Activated naive CD4-positive, alpha-beta T cell treated with anti-CD3 and anti-CD28 coated beads, Interleukin-2, amount 10 ng/mL, durations not matched to agents 7 days and 5 days (primary cell): ENCODE data around the gene SYNCRIP.
A peak's percentile ranks its signal among the peaks of the same experiment; 100 is the strongest.

Experiments used
- CTCF ChIA-PET: fragments of 350-600 bp; sonication (Branson Sonifier 250); formaldehyde crosslinking; loops from one replicate; lab custom pipeline; 2021; ENCODE audit warnings: antibody characterized with exemption; lab: Charles Lee
- DNase-seq: peaks from one replicate; pipeline ENCODE4 v3.0.0-alpha.2; 2020
- H3K27ac Mint-ChIP-seq: one replicate; pipeline ENCODE4 v1.8.0; 2021; ENCODE audit warnings: mild to moderate bottlenecking, moderate library complexity, mixed read lengths
- H3K27me3 Mint-ChIP-seq: one replicate; pipeline ENCODE4 v1.8.0; 2021; ENCODE audit warnings: mild to moderate bottlenecking, mixed read lengths
- H3K36me3 Mint-ChIP-seq: one replicate; pipeline ENCODE4 v1.8.0; 2021; ENCODE audit warnings: mixed read lengths
- H3K4me1 Mint-ChIP-seq: one replicate; pipeline ENCODE4 v1.8.0; 2021; ENCODE audit warnings: mixed read lengths
- H3K4me3 Mint-ChIP-seq: one replicate; pipeline ENCODE4 v1.8.0; 2021; ENCODE audit warnings: mild to moderate bottlenecking, moderate library complexity, mixed read lengths
- H3K9me3 Mint-ChIP-seq: one replicate; pipeline ENCODE4 v1.8.0; 2021; ENCODE audit warnings: mixed read lengths

The SYNCRIP gene

DNA sequence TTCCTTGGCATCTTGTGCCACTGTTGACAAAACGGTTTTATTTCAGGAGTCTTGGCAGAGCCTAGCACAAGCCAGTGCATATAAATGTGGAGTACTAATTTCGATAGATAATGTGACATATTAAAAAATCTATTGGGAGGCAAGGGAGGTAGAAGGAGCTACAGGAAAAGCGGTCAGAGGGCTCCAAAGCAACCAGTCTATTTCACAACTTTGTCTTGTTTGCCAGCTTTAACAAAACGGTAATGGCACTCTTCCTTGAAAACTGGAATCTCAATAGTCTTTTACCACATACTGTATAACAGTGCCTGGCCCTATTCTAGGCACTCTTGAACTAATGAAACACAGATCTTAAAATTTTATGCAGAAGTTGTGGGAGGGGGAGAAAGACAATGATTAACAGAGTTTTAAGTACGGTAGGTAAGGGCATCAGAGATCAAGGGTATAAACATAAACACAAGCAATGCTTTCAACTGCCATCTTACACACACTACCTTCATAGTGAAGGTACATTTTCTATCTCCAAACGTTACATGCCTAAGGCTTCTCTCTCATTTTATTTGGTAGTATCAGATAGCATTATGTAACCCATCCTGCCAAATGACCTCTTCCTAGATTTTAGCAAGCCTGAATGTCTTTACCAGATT is 33.5 kb upstream of the SYNCRIP start:
- no peak for DNase-seq
- Mint-ChIP-seq H3K36me3 (peaks cover 67% of the 10 kb centered on the region), H3K27me3 (peaks cover 4% of the 10 kb centered on the region), H3K4me3 (peak overlapping the region; percentile 91), H3K9me3 (no peaks in the 10 kb centered on the region), H3K27ac (peak overlapping the region; percentile 6), H3K4me1 (peaks cover 63% of the 10 kb centered on the region)
- CTCF ChIA-PET: interaction anchor here (1.1 to 1.8 kb wide), 3 partner anchors 32 to 193 kb away, joined by 4 to 5 read pairs (median 5); no protein-coding TSS in a partner anchor

DNA sequence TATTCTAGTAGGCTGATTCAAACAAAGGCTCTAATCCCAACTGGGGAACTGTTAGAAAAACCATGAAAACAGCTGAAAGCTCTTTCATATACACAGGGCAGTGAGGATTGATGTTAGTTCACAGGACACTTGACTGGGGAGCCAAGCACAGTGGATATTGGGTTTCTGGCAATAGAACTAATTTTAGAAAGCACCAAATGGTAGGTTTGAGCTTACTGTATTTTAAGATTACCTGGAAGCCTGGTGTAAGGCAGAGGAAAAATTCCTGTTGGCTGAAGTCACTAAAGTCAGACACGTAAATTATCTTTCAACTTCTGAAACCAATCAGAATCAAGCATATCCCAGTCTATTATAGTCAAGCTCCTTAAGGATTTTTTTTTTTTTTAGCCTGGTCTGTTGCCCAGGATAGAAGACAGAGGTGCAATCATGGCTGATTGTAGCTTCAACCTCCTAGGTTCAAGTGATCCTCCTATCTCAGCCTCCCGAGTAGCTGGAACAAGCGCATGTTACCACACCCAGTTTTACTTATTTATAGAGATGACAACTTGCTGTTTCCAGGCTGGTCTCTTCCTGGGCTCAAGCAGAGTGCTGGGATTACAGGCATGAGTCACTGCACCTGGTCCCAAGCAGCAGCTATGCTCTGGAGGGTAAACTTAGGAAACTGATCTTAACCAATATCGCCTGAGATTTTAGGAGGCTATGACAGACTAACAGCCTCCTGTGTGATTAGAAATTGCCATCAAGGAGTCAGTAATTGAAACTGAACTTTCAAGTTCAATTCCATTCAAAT is 32.5 kb upstream of the SYNCRIP start:
- H3K36me3 Mint-ChIP-seq: peaks cover 68% of the 10 kb centered on the region
- H3K4me1 Mint-ChIP-seq: peaks cover 69% of the 10 kb centered on the region
- H3K27ac Mint-ChIP-seq: peak overlapping the region; percentile 37

DNA sequence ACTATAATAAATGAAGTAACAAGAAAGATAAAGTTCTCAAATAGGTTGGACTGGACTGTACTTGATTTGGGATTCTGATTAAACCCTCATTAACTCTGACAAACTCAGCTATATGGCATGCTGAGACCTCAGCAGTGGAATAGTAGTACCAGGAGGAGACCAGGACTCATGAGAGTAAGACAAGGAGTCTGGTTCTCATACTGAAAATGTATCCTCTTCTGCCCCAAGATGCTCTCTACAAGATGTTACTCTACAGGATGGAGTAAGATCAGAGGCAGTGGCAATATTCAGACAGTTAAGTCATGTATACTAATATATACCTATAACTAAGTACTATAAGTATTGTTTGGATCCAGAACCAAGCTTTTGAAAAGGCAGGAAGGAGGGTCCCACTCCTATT is 31.9 kb upstream of the SYNCRIP start:
- Mint-ChIP-seq H3K4me1 (peaks cover 70% of the 10 kb centered on the region), H3K27ac (no peak overlapping the region), H3K27me3 (peaks cover 4% of the 10 kb centered on the region), H3K4me3 (peak overlapping the region; percentile 17), H3K36me3 (peaks cover 73% of the 10 kb centered on the region), H3K9me3 (no peaks in the 10 kb centered on the region)
- DNase-seq: no peak
- CTCF ChIA-PET: interaction anchor here (0.7 kb wide), 1 partner anchor 104 kb away, joined by 3 read pairs; no protein-coding TSS in a partner anchor

More for the DNA sequence above, 32.5 kb upstream of the SYNCRIP start:
- Mint-ChIP-seq H3K27me3 (peaks cover 4% of the 10 kb centered on the region), H3K9me3 (no peaks in the 10 kb centered on the region), H3K4me3 (peak overlapping the region; percentile 91)
- CTCF ChIA-PET: interaction anchor here (0.7 to 1.2 kb wide), 3 partner anchors 31 to 104 kb away, joined by 3 to 5 read pairs (median 4); no protein-coding TSS in a partner anchor
- no peak for DNase-seq

DNA sequence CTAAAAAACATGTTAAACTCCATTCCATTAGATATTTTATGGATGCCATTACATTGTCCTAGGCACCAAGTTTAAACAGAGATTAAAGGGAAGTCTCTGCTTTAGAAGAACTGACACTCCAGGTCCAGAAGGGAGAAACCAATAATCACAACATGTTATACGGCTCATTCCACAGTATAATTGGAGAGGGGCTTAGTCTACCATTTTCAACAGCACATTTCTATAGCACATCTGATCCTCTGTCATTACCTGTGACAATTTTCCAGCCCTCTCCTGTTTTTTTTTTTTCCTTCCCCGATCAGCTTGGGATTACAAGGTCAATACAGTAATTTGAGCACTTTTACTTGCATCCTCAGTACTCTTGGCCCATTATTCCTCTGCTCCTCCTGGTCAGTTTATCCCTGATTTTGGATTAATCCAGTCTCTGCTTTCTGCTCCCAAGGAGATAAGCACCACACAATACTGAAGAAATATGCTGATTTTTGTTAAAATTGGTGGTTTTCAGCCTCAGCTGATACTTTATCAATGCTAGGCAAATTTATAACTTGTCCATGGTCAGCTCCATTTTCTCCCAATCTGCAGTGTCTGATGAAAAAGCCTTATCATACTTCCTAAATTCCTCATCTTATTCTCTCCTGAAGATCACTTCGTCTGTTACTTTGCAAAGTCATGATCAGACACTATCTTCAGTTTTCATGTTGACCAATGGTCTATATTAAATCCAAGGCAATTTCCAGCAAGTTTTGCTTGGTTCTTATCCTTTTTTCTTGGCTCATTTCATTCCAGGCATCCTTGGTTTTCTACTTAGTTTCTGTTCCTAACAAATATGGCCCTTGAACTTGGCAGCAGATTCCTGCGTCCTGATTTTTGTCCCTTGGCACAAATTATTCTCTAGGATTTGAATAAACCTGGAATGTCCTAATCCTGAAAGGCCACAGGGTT is 30.8 kb upstream of the SYNCRIP start:
- H3K4me1 Mint-ChIP-seq: peaks cover 76% of the 10 kb centered on the region
- H3K27ac Mint-ChIP-seq: peak overlapping the region; percentile 0
- peaks cover 74% of the 10 kb centered on the region for H3K36me3 Mint-ChIP-seq
- H3K27me3 Mint-ChIP-seq: peaks cover 1% of the 10 kb centered on the region
- CTCF ChIA-PET: interaction anchor here (0.9 kb wide), 1 partner anchor 29 kb away, joined by 3 read pairs; no protein-coding TSS in a partner anchor
- no peak overlapping the region for H3K4me3 Mint-ChIP-seq
- no peaks in the 10 kb centered on the region for H3K9me3 Mint-ChIP-seq
- no peak for DNase-seq

DNA sequence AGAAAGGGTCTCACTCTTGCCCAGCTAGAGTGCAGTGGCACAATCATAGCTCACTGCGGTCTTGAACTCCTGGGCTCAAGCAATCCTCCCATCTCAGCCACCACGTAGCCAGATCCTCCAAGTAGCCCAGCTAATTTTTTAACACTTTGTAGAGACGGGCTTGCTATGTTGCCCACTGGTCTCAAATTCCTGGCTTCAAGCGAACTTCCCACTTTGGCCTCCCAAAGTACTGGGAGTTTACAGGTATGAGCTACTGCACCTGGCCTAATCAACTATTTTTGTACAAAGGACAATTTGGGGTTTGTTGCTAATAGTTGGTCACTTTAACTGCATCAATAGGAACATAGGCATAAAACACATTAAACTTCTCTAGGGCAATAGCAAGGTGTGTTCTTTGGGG is 29.9 kb upstream of the SYNCRIP start:
- Mint-ChIP-seq H3K27ac (no peak overlapping the region), H3K4me3 (no peak overlapping the region), H3K36me3 (peaks cover 67% of the 10 kb centered on the region), H3K9me3 (no peaks in the 10 kb centered on the region), H3K27me3 (no peaks in the 10 kb centered on the region), H3K4me1 (peaks cover 82% of the 10 kb centered on the region)
- no peak for DNase-seq
- CTCF ChIA-PET: interaction anchor here (0.9 kb wide), 1 partner anchor 28 kb away, joined by 3 read pairs; no protein-coding TSS in a partner anchor

DNA sequence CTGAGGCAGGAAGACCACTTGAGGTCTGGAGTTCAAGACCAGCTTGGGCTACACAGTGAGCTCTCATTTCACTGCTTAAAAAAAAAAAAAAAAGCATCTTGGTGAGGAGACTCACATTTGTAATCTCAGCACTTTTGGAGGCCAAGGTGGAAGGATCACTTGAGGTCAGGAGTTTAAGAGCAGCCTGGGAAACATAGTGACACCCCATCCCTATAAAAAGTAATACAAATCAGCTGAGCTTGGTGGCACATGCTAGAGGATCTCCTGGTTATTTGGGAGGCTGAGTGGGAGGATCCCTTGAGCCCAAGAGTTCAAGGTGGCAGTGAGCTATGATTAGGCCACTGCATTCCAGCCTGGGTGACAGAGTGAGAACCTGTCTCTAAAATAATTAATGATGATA is 29.4 kb upstream of the SYNCRIP start:
- H3K36me3 Mint-ChIP-seq: peaks cover 62% of the 10 kb centered on the region
- no peaks in the 10 kb centered on the region for H3K9me3 Mint-ChIP-seq
- CTCF ChIA-PET: interaction anchor here (0.8 to 0.9 kb wide), 2 partner anchors 28 kb away, joined by 3 read pairs; no protein-coding TSS in a partner anchor
- no peak overlapping the region for H3K4me3 Mint-ChIP-seq
- no peak overlapping the region for H3K27ac Mint-ChIP-seq
- H3K4me1 Mint-ChIP-seq: peaks cover 82% of the 10 kb centered on the region
- H3K27me3 Mint-ChIP-seq: no peaks in the 10 kb centered on the region
- no peak for DNase-seq

DNA sequence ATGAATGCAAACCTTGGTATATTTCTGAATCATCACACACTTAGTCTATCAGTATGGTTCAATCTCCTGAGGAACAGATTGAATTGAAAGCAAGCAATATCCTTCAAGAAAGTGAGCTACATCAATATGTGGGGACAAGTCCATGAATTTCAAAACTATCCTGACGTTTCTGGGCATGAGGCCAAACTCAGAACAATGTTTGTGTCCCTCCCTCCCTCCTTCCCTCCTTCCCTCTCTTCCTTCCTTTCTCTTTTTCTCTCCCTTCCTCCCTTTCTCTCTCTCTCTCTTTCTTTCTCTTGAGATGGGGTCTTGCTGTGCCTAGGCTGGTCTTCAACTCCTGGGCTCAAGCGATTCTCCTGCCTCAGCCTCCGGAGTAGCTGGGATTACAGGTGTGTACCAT is 27.9 kb upstream of the SYNCRIP start:
- CTCF ChIA-PET: no interaction called here
- Mint-ChIP-seq H3K4me1 (peaks cover 69% of the 10 kb centered on the region), H3K27me3 (no peaks in the 10 kb centered on the region), H3K9me3 (no peaks in the 10 kb centered on the region), H3K36me3 (peaks cover 52% of the 10 kb centered on the region), H3K27ac (peak overlapping the region; percentile 83), H3K4me3 (peak overlapping the region; percentile 28)
- DNase-seq: no peak

DNA sequence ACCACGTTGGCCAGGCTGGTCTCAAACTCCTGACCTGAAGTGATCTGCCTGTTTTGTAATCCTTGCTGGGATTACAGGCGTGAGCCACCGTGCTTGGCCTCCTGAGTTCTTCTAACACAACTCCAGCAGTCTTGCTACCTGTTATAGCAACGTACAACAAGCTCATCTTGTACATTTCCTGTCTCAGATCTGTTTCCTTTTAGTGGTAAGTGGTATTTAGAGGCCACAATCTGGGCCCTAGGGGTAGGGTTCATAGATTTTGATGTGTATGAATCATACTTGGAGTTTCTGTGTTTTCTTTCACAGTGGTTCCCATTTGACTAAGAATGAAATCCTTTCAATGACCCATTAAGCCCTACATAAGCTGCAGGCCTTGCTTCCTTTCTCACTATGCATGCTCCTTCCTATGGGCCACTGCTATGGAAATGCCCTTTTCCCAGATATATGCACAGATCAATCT is 27.1 kb upstream of the SYNCRIP start:
- CTCF ChIA-PET: no interaction called here
- Mint-ChIP-seq H3K36me3 (peaks cover 46% of the 10 kb centered on the region), H3K27me3 (no peaks in the 10 kb centered on the region), H3K4me3 (peak overlapping the region; percentile 33), H3K27ac (peak overlapping the region; percentile 83), H3K4me1 (peaks cover 61% of the 10 kb centered on the region), H3K9me3 (no peaks in the 10 kb centered on the region)
- peak; percentile 56 for DNase-seq

DNA sequence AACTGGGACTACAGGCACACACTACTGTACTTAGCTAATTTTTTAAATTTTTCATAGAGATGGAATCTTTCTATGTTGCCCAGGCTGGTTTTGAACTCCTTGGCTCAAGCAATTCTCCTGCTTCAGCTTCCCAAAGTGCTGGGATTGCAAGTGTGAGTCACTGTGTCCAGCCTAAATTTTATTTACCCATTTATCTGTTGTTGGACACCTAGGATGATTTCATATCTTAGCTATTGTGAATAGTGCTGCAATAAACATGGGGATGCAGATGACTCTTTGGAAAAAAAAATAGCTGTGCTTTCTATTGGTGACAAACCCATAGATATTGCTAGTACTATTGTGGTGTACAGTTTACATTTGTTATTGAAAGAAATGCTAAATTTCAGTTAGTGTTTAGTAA is 19.6 kb upstream of the SYNCRIP start:
- H3K27ac Mint-ChIP-seq: no peak overlapping the region
- CTCF ChIA-PET: interaction anchor here (0.6 kb wide), 1 partner anchor 203 kb away, joined by 3 read pairs; no protein-coding TSS in a partner anchor
- no peak overlapping the region for H3K4me3 Mint-ChIP-seq
- H3K27me3 Mint-ChIP-seq: no peaks in the 10 kb centered on the region
- no peaks in the 10 kb centered on the region for H3K4me1 Mint-ChIP-seq
- no peak for DNase-seq
- H3K9me3 Mint-ChIP-seq: peaks cover 7% of the 10 kb centered on the region
- H3K36me3 Mint-ChIP-seq: peaks cover 10% of the 10 kb centered on the region

DNA sequence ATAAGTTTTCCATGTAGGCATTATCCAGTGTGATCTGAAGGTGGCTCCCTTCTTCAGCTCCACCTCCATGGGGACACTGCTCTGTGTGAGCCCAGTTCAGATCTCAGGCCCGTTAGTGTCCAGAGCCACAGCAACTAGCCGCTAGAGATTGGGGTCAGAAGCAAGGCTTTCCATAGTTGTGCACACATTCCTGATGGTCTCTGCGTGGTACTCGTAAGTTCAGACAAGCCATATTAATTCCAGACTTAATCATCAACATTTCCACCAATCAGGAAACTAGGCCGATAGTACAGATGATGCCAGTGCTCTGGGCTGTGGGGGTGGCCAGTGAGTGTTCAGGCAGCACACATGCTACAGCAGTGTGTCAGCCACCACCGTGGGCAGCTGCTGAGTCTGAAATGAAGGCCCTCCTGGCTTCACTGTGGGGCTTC is 17.5 kb upstream of the SYNCRIP start:
- Mint-ChIP-seq H3K36me3 (peaks cover 6% of the 10 kb centered on the region), H3K4me3 (no peak overlapping the region), H3K27ac (no peak overlapping the region), H3K9me3 (peaks cover 10% of the 10 kb centered on the region), H3K4me1 (no peaks in the 10 kb centered on the region), H3K27me3 (no peaks in the 10 kb centered on the region)
- DNase-seq: no peak
- CTCF ChIA-PET: no interaction called here

DNA sequence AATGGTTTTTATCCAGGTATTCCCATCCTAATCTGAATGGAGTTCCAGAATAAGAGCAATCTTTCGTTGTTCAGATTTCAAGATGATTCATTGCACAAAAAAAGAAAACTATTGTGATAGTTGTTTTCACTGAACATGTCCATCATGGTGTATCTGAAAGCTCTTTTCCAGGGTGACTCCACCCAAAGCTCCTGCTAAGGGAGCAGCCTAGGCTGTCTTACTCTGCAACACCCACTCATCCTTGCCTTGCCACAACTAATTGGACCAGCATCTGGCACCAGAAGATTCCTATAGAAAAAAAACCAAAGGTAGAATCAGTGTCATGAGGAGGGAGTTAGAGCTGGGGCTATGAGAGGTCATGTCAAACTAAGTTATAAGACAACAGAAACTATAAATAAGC is 7.9 kb upstream of the SYNCRIP start:
- DNase-seq: no peak
- peaks cover under 1% of the 10 kb centered on the region for H3K4me1 Mint-ChIP-seq
- H3K36me3 Mint-ChIP-seq: no peaks in the 10 kb centered on the region
- H3K27me3 Mint-ChIP-seq: peaks cover 6% of the 10 kb centered on the region
- no peak overlapping the region for H3K4me3 Mint-ChIP-seq
- CTCF ChIA-PET: no interaction called here
- H3K9me3 Mint-ChIP-seq: no peaks in the 10 kb centered on the region
- no peak overlapping the region for H3K27ac Mint-ChIP-seq

DNA sequence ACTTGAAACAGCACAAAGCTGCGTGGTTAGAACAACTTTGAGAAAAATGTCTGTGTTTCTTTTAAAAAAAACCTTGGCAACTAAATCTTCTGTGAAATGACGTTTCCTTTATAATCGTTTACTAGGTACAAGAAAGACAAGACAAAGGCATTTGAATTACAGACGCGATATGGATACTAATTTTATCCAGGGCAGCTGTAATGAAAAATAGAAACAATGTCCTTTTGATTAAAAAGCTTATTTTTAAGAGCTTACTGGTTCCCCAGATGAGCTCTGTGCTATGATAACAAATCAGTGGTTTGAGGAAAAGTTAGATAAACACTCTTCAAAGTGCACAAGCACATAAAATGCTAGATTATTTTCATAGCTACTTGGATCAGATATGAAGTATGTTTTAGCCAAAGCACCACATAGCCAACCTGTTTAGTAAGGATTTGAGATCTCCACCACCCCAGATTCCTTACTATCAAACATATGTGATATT is 1.6 kb upstream of the SYNCRIP start:
- no peak for DNase-seq
- Mint-ChIP-seq H3K4me1 (peaks cover 35% of the 10 kb centered on the region), H3K27ac (peak overlapping the region; percentile 98), H3K27me3 (peaks cover 9% of the 10 kb centered on the region), H3K4me3 (peak overlapping the region; percentile 85), H3K36me3 (peaks cover 33% of the 10 kb centered on the region), H3K9me3 (no peaks in the 10 kb centered on the region)
- CTCF ChIA-PET: interaction anchor here (0.8 to 4.0 kb wide), 4 partner anchors 27 to 34 kb away, joined by 3 to 21 read pairs (median 4); no protein-coding TSS in a partner anchor

DNA sequence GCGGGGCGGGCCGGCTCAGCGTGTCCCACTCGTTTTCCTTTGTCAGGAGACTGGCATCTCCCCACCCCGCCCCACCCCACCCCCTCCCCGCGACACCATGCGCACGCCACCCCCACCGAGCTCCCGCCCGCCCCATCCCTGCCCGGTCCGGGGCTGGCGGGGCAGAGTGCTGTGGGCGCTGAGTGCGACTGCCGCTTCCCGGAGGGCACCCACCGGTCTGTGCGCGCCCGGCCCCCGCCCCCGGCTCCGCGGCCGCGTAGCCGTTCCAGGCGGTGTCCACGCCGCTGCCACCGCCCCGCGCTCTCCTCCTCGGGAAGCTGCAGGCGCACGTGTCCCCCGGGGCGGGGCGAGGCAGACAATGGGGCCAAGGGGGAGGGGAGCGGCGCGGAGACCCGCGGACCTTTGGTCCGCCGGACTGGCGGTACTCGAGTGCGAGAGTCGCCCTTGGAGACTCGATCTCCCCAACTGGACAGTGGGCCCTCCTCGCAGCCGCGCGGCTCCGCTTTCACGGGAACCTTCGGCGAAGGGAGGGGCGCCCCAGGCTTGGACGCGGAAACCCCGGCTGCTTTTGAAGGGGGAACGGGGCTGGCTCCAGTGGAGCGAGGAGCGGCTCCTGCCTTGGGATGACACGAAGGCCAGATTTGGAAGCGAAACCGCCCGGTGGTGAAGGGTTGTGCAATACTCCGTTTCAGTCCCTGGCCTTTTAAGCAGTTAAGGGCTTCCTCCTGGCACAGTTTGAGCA is 1.0 kb upstream of the SYNCRIP start:
- Mint-ChIP-seq H3K9me3 (no peaks in the 10 kb centered on the region), H3K4me1 (peaks cover 41% of the 10 kb centered on the region), H3K36me3 (peaks cover 38% of the 10 kb centered on the region), H3K27ac (peak overlapping the region; percentile 100), H3K4me3 (peak overlapping the region; percentile 89), H3K27me3 (peaks cover 9% of the 10 kb centered on the region)
- peak; percentile 86 for DNase-seq
- CTCF ChIA-PET: interaction anchor here (0.8 to 4.0 kb wide), 4 partner anchors 28 to 35 kb away, joined by 3 to 21 read pairs (median 4); no protein-coding TSS in a partner anchor
